GM12873 (cell line): Measurements from ENCODE around the gene IFNA2.
A peak's percentile ranks its signal among the peaks of the same experiment; 100 is the strongest.

Experiments
- CTCF ChIP-seq: IDR thresholded peaks from 2 replicates; pipeline ENCODE4 v1.5.1; 2012; ENCODE audit warnings: low read depth, mild to moderate bottlenecking, moderate library complexity, low read length, control low read depth; ENCODE audit not compliant: insufficient read depth; ENCODE audit errors: missing control alignments

Gene IFNA2

GRCh38 chr9:21414220-21414940 lies 29.2 kb upstream of the IFNA2 start:
- no peak for TF ChIP-seq CTCF

- peak; percentile 68 for TF ChIP-seq CTCF
Observed at GRCh38 chr9:21413624-21414023, 28.4 kb upstream of the IFNA2 start.

GRCh38 chr9:21413151-21413550 lies 28.0 kb upstream of the IFNA2 start:
- no peak for TF ChIP-seq CTCF

- TF ChIP-seq CTCF: no peak
Observed at GRCh38 chr9:21412107-21412506, 26.9 kb upstream of the IFNA2 start.

- no peak for TF ChIP-seq CTCF
Observed at GRCh38 chr9:21408817-21409216, 23.6 kb upstream of the IFNA2 start, which contains the start of gene IFNA8. Gene IFNA8, plus strand, starts transcription at chr9:21409117. Its CDS starts 60 bp downstream, at chr9:21409177.

GRCh38 chr9:21404146-21404545 lies 18.9 kb upstream of the IFNA2 start:
- no peak for TF ChIP-seq CTCF

- peak; percentile 9 for TF ChIP-seq CTCF
Observed at GRCh38 chr9:21402386-21403251, 17.4 kb upstream of the IFNA2 start.
